HepG2 (cell line): ENCODE measurements around the gene ZSCAN26. TPM values are rescaled to one million over a fixed set of nuclear protein-coding genes. Genes with fewer than 3 reads are reported as not detected.

Experiments
- ASH2L ChIP-seq: fragments of 300-600, 200-600 bp; sonication (generic); IDR thresholded peaks from 2 replicates; pipeline ENCODE4 v1.7.0; 2017; ENCODE audit warnings: low read depth, mild to moderate bottlenecking, moderate library complexity, mixed read lengths, low read length; ENCODE audit not compliant: insufficient read length
- ELF4 ChIP-seq: sonication (generic); formaldehyde crosslinking; IDR thresholded peaks from 2 replicates; pipeline ENCODE4 v1.5.0; 2020; ENCODE audit warnings: missing genetic modification reagents, mild to moderate bottlenecking, moderate library complexity, borderline replicate concordance
- MATR3 ChIP-seq: sonication (generic); formaldehyde crosslinking; IDR thresholded peaks from 2 replicates; pipeline ENCODE4 v1.4.0; 2020; ENCODE audit warnings: missing genetic modification reagents
- MXD3 ChIP-seq: IDR thresholded peaks from 2 replicates; pipeline ENCODE4 v1.6.1; 2016; ENCODE audit warnings: mild to moderate bottlenecking, missing biosample characterization, missing genetic modification reagents
- NFYC ChIP-seq: IDR thresholded peaks from 2 replicates; pipeline ENCODE4 v1.6.1; 2016; ENCODE audit warnings: missing genetic modification reagents, missing compliant biosample characterization
- PATZ1 ChIP-seq: sonication (generic); formaldehyde crosslinking; IDR thresholded peaks from 2 replicates; pipeline ENCODE4 v1.4.0; 2020; ENCODE audit warnings: missing genetic modification reagents
- POLR2G ChIP-seq: fragments of 200-400 bp; formaldehyde crosslinking; IDR thresholded peaks from 2 replicates; pipeline ENCODE4 v1.6.1; 2018; ENCODE audit warnings: mild to moderate bottlenecking, low read depth, low read length, moderate library complexity
- SIX1 ChIP-seq: sonication (generic); formaldehyde crosslinking; IDR thresholded peaks from 2 replicates; pipeline ENCODE4 v1.4.0; 2020; ENCODE audit warnings: missing genetic modification reagents, borderline replicate concordance
- SKIL ChIP-seq: sonication (generic); formaldehyde crosslinking; IDR thresholded peaks from 2 replicates; pipeline ENCODE4 v1.8.0; 2022; ENCODE audit warnings: missing genetic modification reagents, mild to moderate bottlenecking, moderate library complexity, borderline replicate concordance
- SP1 ChIP-seq, 2 experiments: fragments of 450-650 bp in 1 of 2; sonication (generic) in 1 of 2; formaldehyde crosslinking in 1 of 2; IDR thresholded peaks; 2 replicates each; pipeline versions ENCODE4 v1.4.0 to v1.6.1; 2016 to 2020; ENCODE audit warnings: missing genetic modification reagents in 1 of 2
- TEAD3 ChIP-seq: optimal IDR thresholded peaks from 2 replicates; pipeline ENCODE3; 2016; ENCODE audit warnings: borderline replicate concordance
- ZNF274 ChIP-seq: sonication (generic); formaldehyde crosslinking; IDR thresholded peaks from 2 replicates; pipeline ENCODE4 v1.5.1; 2020; ENCODE audit warnings: mild to moderate bottlenecking, missing genetic modification reagents
- ZNF335 ChIP-seq: sonication (generic); formaldehyde crosslinking; IDR thresholded peaks from 2 replicates; pipeline ENCODE4 v1.4.0; 2020; ENCODE audit warnings: missing genetic modification reagents
- ZNF841 ChIP-seq: sonication (generic); formaldehyde crosslinking; IDR thresholded peaks from 2 replicates; pipeline ENCODE4 v1.8.1; 2023; ENCODE audit warnings: missing genetic modification reagents, borderline replicate concordance
- polyA plus RNA-seq, 8 experiments: library from polyadenylated mRNA; depleted of rRNA in 3 of 8; stranded (reverse) in 7 of 8; unstranded in 1 of 8; fragments of >200 nt; fragmentation: Illumina TruSeq in 4 of 8; extraction: Trizol in 4 of 8; gene quantifications; 2 replicates each; pipeline versions ENCODE4 v1.2.1 to v1.2.3, GENCODE V29; 2011 to 2016; ENCODE audit warnings: low read depth in 4 of 8, missing spikeins in 1 of 8, mixed read lengths in 1 of 8; ENCODE audit not compliant: insufficient read depth in 1 of 8
- total RNA-seq, 5 experiments: library from RNA; depleted of rRNA; stranded (reverse); fragments of >200 nt; fragmentation: Illumina TruSeq; extraction: Trizol; gene quantifications; 2 replicates each; pipeline ENCODE4 v1.2.3, GENCODE V29; 2016; ENCODE audit warnings: low read depth in 1 of 5
- TF ChIP-seq, protein P1 (sequence below): sonication (generic); formaldehyde crosslinking; IDR thresholded peaks from 2 replicates; pipeline ENCODE4 v1.4.0; 2020; ENCODE audit warnings: missing genetic modification reagents, mild to moderate bottlenecking, borderline replicate concordance
- TF ChIP-seq, protein P2 (sequence below): sonication (generic); formaldehyde crosslinking; IDR thresholded peaks from 2 replicates; pipeline ENCODE4 v1.4.0; 2020; ENCODE audit warnings: missing genetic modification reagents, borderline replicate concordance

Gene ZSCAN26
- total and polyA plus RNA-seq, 2 of the 13 experiments (the other 11 are each of a cell fraction or from before 2014, with no cell fraction given): 12.0 to 15.6 TPM

DNA sequence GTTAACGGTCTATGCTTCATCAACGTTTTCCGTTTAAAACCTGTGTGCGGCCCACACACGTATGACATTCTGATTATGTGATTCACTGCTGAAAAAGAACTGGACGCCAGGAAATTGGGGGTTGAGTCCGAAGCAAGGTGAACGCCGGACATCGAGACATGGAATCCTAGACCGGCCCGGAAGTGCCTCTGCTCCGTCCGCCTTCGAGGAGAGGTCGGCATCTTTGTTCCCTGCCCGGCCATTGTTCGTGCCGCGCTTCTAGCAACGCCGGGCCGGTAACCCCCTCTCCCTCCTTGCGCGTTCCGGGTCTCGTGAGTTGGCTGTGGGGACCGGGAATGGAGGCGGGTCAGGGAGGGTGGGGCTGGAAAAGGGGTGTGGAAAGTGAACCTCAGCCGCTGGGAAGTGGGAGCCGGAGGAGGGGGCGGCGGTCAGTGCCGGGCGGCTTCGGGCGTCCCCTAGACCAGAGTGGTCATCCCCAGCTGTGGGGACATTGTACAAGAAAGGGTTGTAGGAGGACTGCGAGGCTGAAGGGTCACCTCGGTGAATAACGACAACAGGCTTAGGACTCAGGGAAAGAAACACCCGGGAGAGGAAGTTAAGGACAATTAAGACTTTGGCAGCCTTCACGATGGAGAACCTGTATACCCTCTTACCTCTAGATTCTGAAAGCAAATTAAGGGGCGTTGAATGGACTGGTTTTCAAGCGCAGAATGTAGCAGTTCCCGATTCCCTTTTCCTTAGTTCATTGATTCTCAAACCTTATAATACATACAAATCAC, 41.7 kb upstream of the ZSCAN26 start, which contains the start of gene ZSCAN9 (continued):
- peak; percentile 80 for TF ChIP-seq PATZ1 (CRISPR knock-in tag)
- peak; percentile 36; the same call in 1 of the 2 replicates for TF ChIP-seq SIX1 (CRISPR knock-in tag)
- TF ChIP-seq, protein P1, sequence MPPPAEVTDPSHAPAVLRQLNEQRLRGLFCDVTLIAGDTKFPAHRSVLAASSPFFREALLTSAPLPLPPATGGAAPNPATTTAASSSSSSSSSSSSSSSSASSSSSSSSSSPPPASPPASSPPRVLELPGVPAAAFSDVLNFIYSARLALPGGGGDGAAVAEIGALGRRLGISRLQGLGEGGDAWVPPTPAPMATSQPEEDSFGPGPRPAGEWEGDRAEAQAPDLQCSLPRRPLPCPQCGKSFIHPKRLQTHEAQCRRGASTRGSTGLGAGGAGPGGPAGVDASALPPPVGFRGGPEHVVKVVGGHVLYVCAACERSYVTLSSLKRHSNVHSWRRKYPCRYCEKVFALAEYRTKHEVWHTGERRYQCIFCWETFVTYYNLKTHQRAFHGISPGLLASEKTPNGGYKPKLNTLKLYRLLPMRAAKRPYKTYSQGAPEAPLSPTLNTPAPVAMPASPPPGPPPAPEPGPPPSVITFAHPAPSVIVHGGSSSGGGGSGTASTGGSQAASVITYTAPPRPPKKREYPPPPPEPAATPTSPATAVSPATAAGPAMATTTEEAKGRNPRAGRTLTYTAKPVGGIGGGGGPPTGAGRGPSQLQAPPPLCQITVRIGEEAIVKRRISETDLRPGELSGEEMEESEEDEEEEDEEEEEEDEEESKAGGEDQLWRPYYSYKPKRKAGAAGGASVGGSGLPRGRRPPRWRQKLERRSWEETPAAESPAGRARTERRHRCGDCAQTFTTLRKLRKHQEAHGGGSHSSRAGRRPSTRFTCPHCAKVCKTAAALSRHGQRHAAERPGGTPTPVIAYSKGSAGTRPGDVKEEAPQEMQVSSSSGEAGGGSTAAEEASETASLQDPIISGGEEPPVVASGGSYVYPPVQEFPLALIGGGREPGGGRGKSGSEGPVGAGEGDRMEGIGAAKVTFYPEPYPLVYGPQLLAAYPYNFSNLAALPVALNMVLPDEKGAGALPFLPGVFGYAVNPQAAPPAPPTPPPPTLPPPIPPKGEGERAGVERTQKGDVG (CRISPR knock-in tag): no peak
- TF ChIP-seq SP1 (IDR thresholded peaks at IDR 0.05): no peak
- TF ChIP-seq SP1 (CRISPR knock-in tag; IDR thresholded peaks at IDR 0.05): peak; percentile 78
- TF ChIP-seq TEAD3: peak; percentile 84
- TF ChIP-seq, protein P2, sequence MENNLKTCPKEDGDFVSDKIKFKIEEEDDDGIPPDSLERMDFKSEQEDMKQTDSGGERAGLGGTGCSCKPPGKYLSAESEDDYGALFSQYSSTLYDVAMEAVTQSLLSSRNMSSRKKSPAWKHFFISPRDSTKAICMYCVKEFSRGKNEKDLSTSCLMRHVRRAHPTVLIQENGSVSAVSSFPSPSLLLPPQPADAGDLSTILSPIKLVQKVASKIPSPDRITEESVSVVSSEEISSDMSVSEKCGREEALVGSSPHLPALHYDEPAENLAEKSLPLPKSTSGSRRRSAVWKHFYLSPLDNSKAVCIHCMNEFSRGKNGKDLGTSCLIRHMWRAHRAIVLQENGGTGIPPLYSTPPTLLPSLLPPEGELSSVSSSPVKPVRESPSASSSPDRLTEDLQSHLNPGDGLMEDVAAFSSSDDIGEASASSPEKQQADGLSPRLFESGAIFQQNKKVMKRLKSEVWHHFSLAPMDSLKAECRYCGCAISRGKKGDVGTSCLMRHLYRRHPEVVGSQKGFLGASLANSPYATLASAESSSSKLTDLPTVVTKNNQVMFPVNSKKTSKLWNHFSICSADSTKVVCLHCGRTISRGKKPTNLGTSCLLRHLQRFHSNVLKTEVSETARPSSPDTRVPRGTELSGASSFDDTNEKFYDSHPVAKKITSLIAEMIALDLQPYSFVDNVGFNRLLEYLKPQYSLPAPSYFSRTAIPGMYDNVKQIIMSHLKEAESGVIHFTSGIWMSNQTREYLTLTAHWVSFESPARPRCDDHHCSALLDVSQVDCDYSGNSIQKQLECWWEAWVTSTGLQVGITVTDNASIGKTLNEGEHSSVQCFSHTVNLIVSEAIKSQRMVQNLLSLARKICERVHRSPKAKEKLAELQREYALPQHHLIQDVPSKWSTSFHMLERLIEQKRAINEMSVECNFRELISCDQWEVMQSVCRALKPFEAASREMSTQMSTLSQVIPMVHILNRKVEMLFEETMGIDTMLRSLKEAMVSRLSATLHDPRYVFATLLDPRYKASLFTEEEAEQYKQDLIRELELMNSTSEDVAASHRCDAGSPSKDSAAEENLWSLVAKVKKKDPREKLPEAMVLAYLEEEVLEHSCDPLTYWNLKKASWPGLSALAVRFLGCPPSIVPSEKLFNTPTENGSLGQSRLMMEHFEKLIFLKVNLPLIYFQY: peak; percentile 25; the same call in 1 of the 2 replicates
- no peak for TF ChIP-seq ZNF335 (CRISPR knock-in tag)
- no peak for TF ChIP-seq SKIL (CRISPR knock-in tag)
- 0 out of 2 replicates have a peak, but pooled peaks have one; percentile 19 for TF ChIP-seq NFYC
- no peak for TF ChIP-seq MATR3
- peak; percentile 95 for TF ChIP-seq ASH2L
- peak; percentile 89; the same call in 1 of the 2 replicates for TF ChIP-seq ZNF274 (CRISPR knock-in tag)
- peak; percentile 92 for TF ChIP-seq ELF4
- TF ChIP-seq ZNF841 (CRISPR knock-in tag): no peak
- TF ChIP-seq POLR2G: peak; percentile 92
- TF ChIP-seq MXD3 (CRISPR knock-in tag): peak; percentile 63
